ENCODE data around the gene MYO1G.
A peak's percentile ranks its signal among the peaks of the same experiment; 100 is the strongest.

The MYO1G gene

DNA sequence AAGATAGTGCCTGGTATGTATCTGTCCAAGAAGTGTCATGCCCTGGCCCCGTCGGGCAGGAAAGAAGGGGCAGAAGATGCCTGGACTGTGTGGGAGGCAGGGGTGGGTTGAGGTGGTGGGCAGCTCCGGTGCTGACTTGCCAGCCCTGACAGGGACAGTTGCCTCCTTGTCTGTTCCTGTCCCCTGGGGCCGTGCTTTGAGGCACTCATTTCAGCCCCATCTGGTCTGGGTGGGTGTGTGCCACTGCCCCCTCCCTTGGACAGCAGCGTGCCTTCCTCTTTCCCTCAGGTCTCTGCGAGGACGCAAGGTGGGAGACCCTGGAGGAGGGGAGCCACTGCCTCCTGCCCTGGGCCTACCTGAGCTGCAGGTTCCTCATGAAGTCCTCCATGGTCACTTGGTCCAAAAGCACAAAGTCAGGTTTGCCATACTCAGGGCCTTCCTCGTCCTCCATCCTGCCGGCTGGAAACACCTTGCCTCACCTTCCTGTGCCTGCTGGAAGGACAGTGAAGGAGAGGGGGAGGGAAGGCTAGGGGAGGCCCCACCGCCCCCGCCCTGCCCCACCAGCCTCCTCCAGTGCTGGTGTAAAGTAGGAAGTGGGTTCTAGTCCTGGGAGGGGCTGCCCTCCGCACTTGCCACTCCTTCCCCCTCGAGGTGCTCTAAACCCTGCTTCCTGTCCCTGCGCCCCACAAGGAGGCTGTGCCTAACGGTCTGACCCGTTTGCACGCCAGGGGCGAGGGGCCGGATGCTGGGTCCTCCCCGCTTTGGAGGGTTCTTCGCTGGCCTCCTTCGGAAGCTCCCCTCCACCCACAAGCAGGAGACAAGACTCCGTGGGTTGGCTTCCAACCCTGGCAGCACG, at the start of gene MYO1G:
TSS of gene MYO1G (minus strand) at position 505 of the 856 bp plus-strand sequence. CDS start at position 451, 54 bp downstream.
- Histone ChIP-seq H3K36me3 (ENCODE audit: insufficient read depth, low read length) (peaks cover 48% of the 10 kb centered on the region), H3K4me3 (ENCODE audit: low read length, poor library complexity, severe bottlenecking) (peak within 1 kb of the TSS; percentile 87), H3K4me2 (ENCODE audit: low read depth, low read length, poor library complexity, severe bottlenecking) (peak within 1 kb of the TSS; percentile 98), H4K20me1 (ENCODE audit: insufficient read depth, low read length, poor library complexity, severe bottlenecking) (peaks cover 54% of the 10 kb centered on the region), H3K9ac (ENCODE audit: low read depth, low read length, poor library complexity, severe bottlenecking) (peak within 1 kb of the TSS; percentile 99), H3K9me3 (ENCODE audit: insufficient read depth, low read depth, low read length) (no peaks in the 10 kb centered on the region), H3K9me2 (replicated peaks; ENCODE audit: low read depth, low read length) (no peaks in the 10 kb centered on the region), H3F3A (ENCODE audit: low read depth) (peaks cover 26% of the 10 kb centered on the region; the same call in 1 of the 2 replicates), H3K4me1 (ENCODE audit: insufficient read depth, low read length, poor library complexity, severe bottlenecking) (peaks cover 77% of the 10 kb centered on the region), H3K27me3 (ENCODE audit: insufficient read depth, low read length, poor library complexity, severe bottlenecking) (no peaks in the 10 kb centered on the region), H2AFZ (ENCODE audit: low read length) (no peak within 1 kb of the TSS), H3K79me2 (ENCODE audit: insufficient read depth, low read length) (peaks cover 88% of the 10 kb centered on the region)
- TF ChIP-seq, protein P1, sequence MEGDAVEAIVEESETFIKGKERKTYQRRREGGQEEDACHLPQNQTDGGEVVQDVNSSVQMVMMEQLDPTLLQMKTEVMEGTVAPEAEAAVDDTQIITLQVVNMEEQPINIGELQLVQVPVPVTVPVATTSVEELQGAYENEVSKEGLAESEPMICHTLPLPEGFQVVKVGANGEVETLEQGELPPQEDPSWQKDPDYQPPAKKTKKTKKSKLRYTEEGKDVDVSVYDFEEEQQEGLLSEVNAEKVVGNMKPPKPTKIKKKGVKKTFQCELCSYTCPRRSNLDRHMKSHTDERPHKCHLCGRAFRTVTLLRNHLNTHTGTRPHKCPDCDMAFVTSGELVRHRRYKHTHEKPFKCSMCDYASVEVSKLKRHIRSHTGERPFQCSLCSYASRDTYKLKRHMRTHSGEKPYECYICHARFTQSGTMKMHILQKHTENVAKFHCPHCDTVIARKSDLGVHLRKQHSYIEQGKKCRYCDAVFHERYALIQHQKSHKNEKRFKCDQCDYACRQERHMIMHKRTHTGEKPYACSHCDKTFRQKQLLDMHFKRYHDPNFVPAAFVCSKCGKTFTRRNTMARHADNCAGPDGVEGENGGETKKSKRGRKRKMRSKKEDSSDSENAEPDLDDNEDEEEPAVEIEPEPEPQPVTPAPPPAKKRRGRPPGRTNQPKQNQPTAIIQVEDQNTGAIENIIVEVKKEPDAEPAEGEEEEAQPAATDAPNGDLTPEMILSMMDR (conservative IDR thresholded peaks at IDR 0.05; ENCODE audit: low read length): no peak
- TF ChIP-seq EZH2phosphoT487 (IDR thresholded peaks at IDR 0.05; ENCODE audit: borderline replicate concordance): no peak

- Histone ChIP-seq H3K4me3 (ENCODE audit: low read length, poor library complexity, severe bottlenecking) (peak overlapping the region; percentile 92), H3K79me2 (ENCODE audit: insufficient read depth, low read length) (peaks cover 86% of the 10 kb centered on the region), H2AFZ (ENCODE audit: low read length) (no peak overlapping the region), H3K4me2 (ENCODE audit: low read depth, low read length, poor library complexity, severe bottlenecking) (peak overlapping the region; percentile 90), H3F3A (ENCODE audit: low read depth) (peaks cover 7% of the 10 kb centered on the region), H3K36me3 (ENCODE audit: insufficient read depth, low read length) (no peaks in the 10 kb centered on the region), H3K9me2 (replicated peaks; ENCODE audit: low read depth, low read length) (no peaks in the 10 kb centered on the region), H3K9me3 (ENCODE audit: insufficient read depth, low read depth, low read length) (peaks cover 3% of the 10 kb centered on the region; the same call in 1 of the 2 replicates), H3K4me1 (ENCODE audit: insufficient read depth, low read length, poor library complexity, severe bottlenecking) (peaks cover 57% of the 10 kb centered on the region), H3K27me3 (ENCODE audit: insufficient read depth, low read length, poor library complexity, severe bottlenecking) (no peaks in the 10 kb centered on the region), H3K9ac (ENCODE audit: low read depth, low read length, poor library complexity, severe bottlenecking) (peak overlapping the region; percentile 98), H4K20me1 (ENCODE audit: insufficient read depth, low read length, poor library complexity, severe bottlenecking) (peaks cover 45% of the 10 kb centered on the region)
- no peak for TF ChIP-seq EZH2phosphoT487 (IDR thresholded peaks at IDR 0.05; ENCODE audit: borderline replicate concordance)
- TF ChIP-seq, protein P1 (conservative IDR thresholded peaks at IDR 0.05; ENCODE audit: low read length): no peak
These were observed 49.5 kb upstream of the MYO1G start for GRCh38 chr7:45028138-45028919.

DNA sequence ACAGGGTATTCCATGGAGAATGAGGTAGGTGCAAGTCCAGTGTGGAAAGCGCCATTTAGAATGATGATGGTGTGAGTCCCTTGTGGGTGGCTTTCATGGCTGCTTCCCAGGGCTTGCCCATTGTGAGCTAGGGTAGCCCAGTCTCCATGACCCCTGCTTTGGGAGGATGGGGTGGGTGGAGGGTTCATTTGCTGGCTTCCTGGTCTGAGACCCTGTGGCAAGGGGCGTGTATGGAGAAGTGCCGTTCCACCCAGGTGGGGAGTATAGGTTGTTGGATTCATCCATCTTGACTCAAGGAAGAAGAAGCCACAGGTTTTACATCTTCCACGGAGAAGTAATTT, 48.9 kb upstream of the MYO1G start:
- no peak overlapping the region for H2AFZ ChIP-seq (ENCODE audit: low read length)
- H3K9me2 ChIP-seq (replicated peaks; ENCODE audit: low read depth, low read length): no peaks in the 10 kb centered on the region
- TF ChIP-seq, protein P1 (conservative IDR thresholded peaks at IDR 0.05; ENCODE audit: low read length): no peak
- no peak for TF ChIP-seq EZH2phosphoT487 (IDR thresholded peaks at IDR 0.05; ENCODE audit: borderline replicate concordance)
- no peaks in the 10 kb centered on the region for H3K27me3 ChIP-seq (ENCODE audit: insufficient read depth, low read length, poor library complexity, severe bottlenecking)
- H3K36me3 ChIP-seq (ENCODE audit: insufficient read depth, low read length): no peaks in the 10 kb centered on the region
- peaks cover 3% of the 10 kb centered on the region; the same call in 1 of the 2 replicates for H3K9me3 ChIP-seq (ENCODE audit: insufficient read depth, low read depth, low read length)
- peaks cover 81% of the 10 kb centered on the region for H3K79me2 ChIP-seq (ENCODE audit: insufficient read depth, low read length)
- peak overlapping the region; percentile 90 for H3K4me2 ChIP-seq (ENCODE audit: low read depth, low read length, poor library complexity, severe bottlenecking)
- H4K20me1 ChIP-seq (ENCODE audit: insufficient read depth, low read length, poor library complexity, severe bottlenecking): peaks cover 39% of the 10 kb centered on the region
- peaks cover 7% of the 10 kb centered on the region for H3F3A ChIP-seq (ENCODE audit: low read depth)
- peaks cover 51% of the 10 kb centered on the region for H3K4me1 ChIP-seq (ENCODE audit: insufficient read depth, low read length, poor library complexity, severe bottlenecking)
- H3K4me3 ChIP-seq (ENCODE audit: low read length, poor library complexity, severe bottlenecking): peak overlapping the region; percentile 92
- peak overlapping the region; percentile 98 for H3K9ac ChIP-seq (ENCODE audit: low read depth, low read length, poor library complexity, severe bottlenecking)

Data from Loucy (cell line).